Central memory CD8-positive, alpha-beta T cell (primary cell): ENCODE measurements around the gene ITPR2.

Source experiments
- ATAC-seq: fragments of 150-1000 bp; cut with Tn5 transposase; replicated peaks from 2 replicates; pipeline ENCODE4 v1.10.0; 2022; ENCODE audit warnings: mild to moderate bottlenecking, moderate FRiP score, moderate number of reproducible peaks; ENCODE audit not compliant: poor library complexity, severe bottlenecking; ENCODE audit errors: extremely low read depth
- DNase-seq, 2 donors: peaks; one replicate each; pipeline ENCODE4 v3.0.0; 2021; ENCODE audit warnings: low spot score in 2 of 2
- H3K27ac Mint-ChIP-seq: one replicate; pipeline ENCODE4 v1.8.0; 2022; ENCODE audit warnings: low read depth, mild to moderate bottlenecking, moderate library complexity, mixed read lengths
- H3K27me3 Mint-ChIP-seq: one replicate; pipeline ENCODE4 v1.8.0; 2022; ENCODE audit warnings: mixed read lengths
- H3K36me3 Mint-ChIP-seq: one replicate; pipeline ENCODE4 v1.8.0; 2022; ENCODE audit warnings: mild to moderate bottlenecking, moderate library complexity, mixed read lengths; ENCODE audit not compliant: insufficient read depth
- H3K4me1 Mint-ChIP-seq: one replicate; pipeline ENCODE4 v1.8.0; 2022; ENCODE audit warnings: mixed read lengths
- H3K4me3 Mint-ChIP-seq: one replicate; pipeline ENCODE4 v1.8.0; 2022; ENCODE audit warnings: mild to moderate bottlenecking, moderate library complexity, mixed read lengths
- H3K9me3 Mint-ChIP-seq: one replicate; pipeline ENCODE4 v1.8.0; 2022; ENCODE audit warnings: mixed read lengths

The ITPR2 gene

GRCh38 chr12:26416550-26416949 is 416.4 kb downstream of the ITPR2 start:
- H3K27me3 Mint-ChIP-seq = no peaks in the 10 kb centered on the region
- ATAC-seq (no peak), DNase-seq (no peak)
- peaks cover 10% of the 10 kb centered on the region for H3K36me3 Mint-ChIP-seq
- H3K27ac Mint-ChIP-seq = no peak overlapping the region
- H3K4me1 Mint-ChIP-seq = no peaks in the 10 kb centered on the region
- H3K4me3 Mint-ChIP-seq = no peak overlapping the region
- no peaks in the 10 kb centered on the region for H3K9me3 Mint-ChIP-seq

GRCh38 chr12:26410689-26411088 is 422.3 kb downstream of the ITPR2 start:
- Mint-ChIP-seq H3K4me3 (no peak overlapping the region), H3K9me3 (no peaks in the 10 kb centered on the region), H3K27me3 (no peaks in the 10 kb centered on the region), H3K36me3 (peaks cover 15% of the 10 kb centered on the region), H3K27ac (no peak overlapping the region), H3K4me1 (no peaks in the 10 kb centered on the region)
- ATAC-seq (no peak), DNase-seq (no peak)

- DNase-seq = no peak
- H3K27ac Mint-ChIP-seq = no peak overlapping the region
- no peak for ATAC-seq
- H3K9me3 Mint-ChIP-seq = no peaks in the 10 kb centered on the region
- H3K4me3 Mint-ChIP-seq = no peak overlapping the region
- peaks cover 13% of the 10 kb centered on the region for H3K36me3 Mint-ChIP-seq
- H3K4me1 Mint-ChIP-seq = no peaks in the 10 kb centered on the region
- no peaks in the 10 kb centered on the region for H3K27me3 Mint-ChIP-seq
These were observed 426.2 kb downstream of the ITPR2 start for GRCh38 chr12:26406813-26407212.

GRCh38 chr12:26406391-26406790 is 426.6 kb downstream of the ITPR2 start:
- ATAC-seq (no peak), DNase-seq (no peak)
- no peaks in the 10 kb centered on the region for H3K27me3 Mint-ChIP-seq
- H3K36me3 Mint-ChIP-seq = peaks cover 13% of the 10 kb centered on the region
- H3K9me3 Mint-ChIP-seq = no peaks in the 10 kb centered on the region
- H3K4me1 Mint-ChIP-seq = no peaks in the 10 kb centered on the region
- H3K4me3 Mint-ChIP-seq = no peak overlapping the region
- no peak overlapping the region for H3K27ac Mint-ChIP-seq

GRCh38 chr12:26403601-26404000 is 429.4 kb downstream of the ITPR2 start:
- no peaks in the 10 kb centered on the region for H3K9me3 Mint-ChIP-seq

GRCh38 chr12:26402648-26403047 is 430.3 kb downstream of the ITPR2 start:
- H3K36me3 Mint-ChIP-seq = peaks cover 2% of the 10 kb centered on the region
- H3K9me3 Mint-ChIP-seq = no peaks in the 10 kb centered on the region
- ATAC-seq (no peak), DNase-seq (no peak)
- no peaks in the 10 kb centered on the region for H3K4me1 Mint-ChIP-seq
- H3K27ac Mint-ChIP-seq = no peak overlapping the region
- H3K27me3 Mint-ChIP-seq = no peaks in the 10 kb centered on the region
- no peak overlapping the region for H3K4me3 Mint-ChIP-seq

More at GRCh38 chr12:26403601-26404000, 429.4 kb downstream of the ITPR2 start:
- no peak for DNase-seq
- Mint-ChIP-seq H3K4me1 (no peaks in the 10 kb centered on the region), H3K4me3 (no peak overlapping the region), H3K27me3 (no peaks in the 10 kb centered on the region), H3K36me3 (peaks cover 3% of the 10 kb centered on the region), H3K27ac (no peak overlapping the region)
- no peak for ATAC-seq

GRCh38 chr12:26401874-26402273 is 431.1 kb downstream of the ITPR2 start:
- H3K36me3 Mint-ChIP-seq = peaks cover 2% of the 10 kb centered on the region
- H3K4me3 Mint-ChIP-seq = no peak overlapping the region
- no peaks in the 10 kb centered on the region for H3K27me3 Mint-ChIP-seq
- no peak for DNase-seq
- ATAC-seq = no peak
- no peaks in the 10 kb centered on the region for H3K9me3 Mint-ChIP-seq
- H3K4me1 Mint-ChIP-seq = no peaks in the 10 kb centered on the region
- no peak overlapping the region for H3K27ac Mint-ChIP-seq

- DNase-seq (no peak), ATAC-seq (no peak)
- Mint-ChIP-seq H3K27ac (no peak overlapping the region), H3K36me3 (peaks cover 2% of the 10 kb centered on the region), H3K9me3 (no peaks in the 10 kb centered on the region), H3K4me1 (no peaks in the 10 kb centered on the region), H3K4me3 (no peak overlapping the region), H3K27me3 (no peaks in the 10 kb centered on the region)
These were observed 432.4 kb downstream of the ITPR2 start for GRCh38 chr12:26400627-26401026.

GRCh38 chr12:26399381-26399780 is 433.6 kb downstream of the ITPR2 start:
- no peak overlapping the region for H3K27ac Mint-ChIP-seq
- ATAC-seq (no peak), DNase-seq (no peak)
- H3K27me3 Mint-ChIP-seq = no peaks in the 10 kb centered on the region
- H3K36me3 Mint-ChIP-seq = peaks cover 2% of the 10 kb centered on the region
- H3K9me3 Mint-ChIP-seq = no peaks in the 10 kb centered on the region
- H3K4me1 Mint-ChIP-seq = no peaks in the 10 kb centered on the region
- H3K4me3 Mint-ChIP-seq = no peak overlapping the region

- no peaks in the 10 kb centered on the region for H3K9me3 Mint-ChIP-seq
- no peaks in the 10 kb centered on the region for H3K4me1 Mint-ChIP-seq
- no peak for DNase-seq
- ATAC-seq = no peak
- no peak overlapping the region for H3K4me3 Mint-ChIP-seq
- no peak overlapping the region for H3K27ac Mint-ChIP-seq
- H3K36me3 Mint-ChIP-seq = peaks cover 13% of the 10 kb centered on the region
- no peaks in the 10 kb centered on the region for H3K27me3 Mint-ChIP-seq
These were observed 436.6 kb downstream of the ITPR2 start for GRCh38 chr12:26396402-26396801.

- DNase-seq (no peak), ATAC-seq (no peak)
- Mint-ChIP-seq H3K4me3 (no peak overlapping the region), H3K27ac (no peak overlapping the region), H3K27me3 (no peaks in the 10 kb centered on the region), H3K4me1 (no peaks in the 10 kb centered on the region), H3K9me3 (no peaks in the 10 kb centered on the region), H3K36me3 (peaks cover 16% of the 10 kb centered on the region)
These were observed 443.7 kb downstream of the ITPR2 start for GRCh38 chr12:26389343-26389742.

- no peak overlapping the region for H3K27ac Mint-ChIP-seq
- peaks cover 7% of the 10 kb centered on the region for H3K36me3 Mint-ChIP-seq
- no peaks in the 10 kb centered on the region for H3K27me3 Mint-ChIP-seq
These were observed 448.5 kb downstream of the ITPR2 start for GRCh38 chr12:26384536-26384935.

GRCh38 chr12:26383041-26383440 is 450.0 kb downstream of the ITPR2 start:
- Mint-ChIP-seq H3K27ac (no peak overlapping the region), H3K36me3 (peaks cover 7% of the 10 kb centered on the region), H3K27me3 (no peaks in the 10 kb centered on the region), H3K4me3 (no peak overlapping the region), H3K9me3 (no peaks in the 10 kb centered on the region), H3K4me1 (no peaks in the 10 kb centered on the region)
- ATAC-seq (no peak), DNase-seq (no peak)

More at GRCh38 chr12:26384536-26384935, 448.5 kb downstream of the ITPR2 start:
- ATAC-seq = no peak
- Mint-ChIP-seq H3K4me3 (no peak overlapping the region), H3K4me1 (no peaks in the 10 kb centered on the region), H3K9me3 (no peaks in the 10 kb centered on the region)
- DNase-seq = no peak

GRCh38 chr12:26380897-26381296 is 452.1 kb downstream of the ITPR2 start:
- H3K4me3 Mint-ChIP-seq = no peak overlapping the region

More at GRCh38 chr12:26380897-26381296, 452.1 kb downstream of the ITPR2 start:
- Mint-ChIP-seq H3K9me3 (no peaks in the 10 kb centered on the region), H3K27me3 (no peaks in the 10 kb centered on the region), H3K4me1 (peaks cover 5% of the 10 kb centered on the region), H3K36me3 (peaks cover 8% of the 10 kb centered on the region), H3K27ac (no peak overlapping the region)
- DNase-seq (no peak), ATAC-seq (no peak)
